Tongue (tissue), 2 donors: Measurements from ENCODE around the gene PTPN12. TPM values are rescaled to one million over a fixed set of nuclear protein-coding genes. Genes with fewer than 3 reads are reported as not detected.
"Not testable (repeated sequence)": the region's sequence is repeated elsewhere in the genome, so short reads cannot be mapped to it uniquely, and the experiment has no call there.

ENCODE experiments used
- DNase-seq: peaks from one replicate; pipeline ENCODE4 v3.0.0-alpha.2; 2015
- total RNA-seq: library from RNA; depleted of rRNA; stranded (reverse); fragments of >200 nt; gene quantifications from one replicate; pipeline ENCODE4 v1.2.3, GENCODE V29; 2014

The PTPN12 gene
- total RNA-seq = 78.8 TPM

DNA sequence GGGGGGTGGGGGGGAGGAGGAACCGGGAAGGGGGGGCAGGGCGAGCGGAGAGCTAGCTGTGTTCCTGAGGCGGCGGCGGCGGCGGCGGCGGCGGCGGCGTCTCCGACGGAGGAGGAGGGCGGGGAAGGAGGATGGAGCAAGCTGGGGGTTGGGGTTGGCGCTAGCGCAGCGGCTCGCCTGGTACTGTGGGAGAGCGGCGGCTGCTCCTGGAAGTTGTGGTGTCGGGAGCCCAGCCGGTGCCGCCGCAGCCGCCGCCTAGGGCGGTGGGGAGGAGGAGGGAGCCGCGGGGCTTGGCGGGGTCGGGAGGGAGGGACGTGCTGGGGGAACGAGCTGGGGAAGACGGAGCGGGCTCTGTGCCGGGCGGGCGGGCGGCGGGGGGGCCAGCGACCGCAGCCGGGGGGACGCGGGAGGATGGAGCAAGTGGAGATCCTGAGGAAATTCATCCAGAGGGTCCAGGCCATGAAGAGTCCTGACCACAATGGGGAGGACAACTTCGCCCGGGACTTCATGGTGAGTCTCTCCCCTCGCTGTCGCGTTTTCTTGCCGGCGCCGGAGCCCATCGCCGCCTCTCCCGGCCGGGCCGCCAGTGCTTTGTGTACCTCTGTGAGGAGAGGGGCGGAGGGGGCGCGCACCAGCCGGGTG lies at the start of gene PTPN12:
TSS of gene PTPN12 (plus strand) at position 160 of the 642 bp plus-strand sequence. CDS start at position 412, 252 bp downstream.
- DNase-seq = no peak

DNA sequence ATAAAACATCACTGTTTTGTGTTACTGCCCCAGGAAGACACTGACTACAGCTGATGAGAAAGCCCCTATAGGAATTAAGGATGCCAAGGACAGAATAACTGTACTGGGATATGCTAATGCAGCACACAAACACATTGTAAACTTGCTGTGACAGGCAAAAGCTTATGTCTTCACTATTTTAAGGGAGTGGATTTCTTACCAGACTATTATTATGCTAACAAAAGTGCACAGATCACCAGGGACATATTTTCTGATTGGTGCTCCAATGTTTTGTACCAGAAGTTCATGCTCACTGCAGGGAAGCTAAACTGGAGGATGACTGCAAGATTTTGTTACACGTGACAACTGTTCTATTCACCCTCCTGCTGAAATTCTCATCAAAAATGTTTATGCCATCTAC lies 48.1 kb upstream of the PTPN12 start:
- DNase-seq = no peak

DNA sequence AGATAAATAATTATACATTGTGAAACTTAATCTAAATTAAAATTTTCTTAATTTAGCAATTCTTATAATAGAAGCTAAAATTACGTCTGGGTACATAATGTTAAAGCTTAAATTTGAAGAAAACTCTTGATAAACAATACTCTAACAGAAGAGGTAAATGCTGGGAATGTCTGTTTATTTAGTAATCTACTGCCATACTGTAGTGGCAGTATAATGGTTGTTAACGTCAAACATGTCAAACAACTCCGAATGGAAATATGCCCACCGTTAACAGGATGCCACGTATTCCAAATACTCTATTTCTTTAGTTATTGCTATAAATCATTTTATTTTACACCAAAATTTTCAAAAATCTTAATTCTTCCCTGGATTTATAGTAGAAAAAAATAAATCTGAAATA lies 40.0 kb upstream of the PTPN12 start:
- DNase-seq = no peak

DNA sequence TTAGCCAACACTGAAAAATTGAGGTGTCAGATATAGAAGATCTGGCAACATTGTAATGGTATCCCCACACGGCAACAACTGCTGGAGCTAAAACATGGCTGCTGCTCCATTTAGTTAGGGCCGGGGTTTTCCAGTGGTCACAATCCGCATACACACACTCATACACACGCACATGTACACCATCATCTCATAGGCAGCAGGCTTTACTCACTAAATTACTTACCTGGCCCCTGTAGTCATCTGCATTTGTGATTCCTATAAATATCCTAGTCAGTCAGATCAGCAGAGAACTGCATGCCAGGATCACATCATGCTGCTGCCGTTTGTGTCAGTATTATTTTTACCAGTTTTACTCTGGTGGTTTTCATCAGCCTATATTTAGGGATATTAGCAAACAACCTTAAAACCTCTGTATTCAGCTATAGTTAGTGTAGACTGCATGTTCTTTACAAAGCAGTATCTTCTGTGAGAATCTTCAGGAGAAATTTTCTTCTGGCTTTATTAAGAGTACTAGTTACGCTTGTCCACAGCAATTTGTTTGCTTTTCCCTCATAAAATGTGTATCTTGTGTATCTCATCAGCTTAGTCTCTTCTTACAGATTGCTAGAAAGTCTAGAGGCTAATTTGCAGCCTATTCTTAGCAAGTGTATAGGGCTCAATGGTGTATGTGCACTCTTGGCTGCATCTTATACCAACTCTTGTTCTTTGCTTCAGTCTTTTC lies 38.3 kb upstream of the PTPN12 start:
- no peak for DNase-seq

DNA sequence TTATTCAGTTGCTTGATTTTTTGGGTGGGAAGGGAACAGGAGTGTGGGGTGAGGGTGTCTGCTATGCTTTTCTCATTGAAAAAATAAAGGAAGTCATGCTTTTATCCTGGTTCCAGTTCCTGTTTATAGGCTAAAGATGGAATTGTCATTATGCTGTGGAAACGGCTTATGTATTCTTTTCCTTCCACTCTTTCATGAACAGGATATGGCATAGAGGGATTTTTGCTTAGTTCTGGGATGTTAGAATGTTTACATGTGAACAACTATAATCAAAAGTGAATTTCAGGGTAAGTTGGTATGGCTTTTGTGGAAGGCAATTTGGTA lies 35.9 kb upstream of the PTPN12 start:
- no peak for DNase-seq

DNA sequence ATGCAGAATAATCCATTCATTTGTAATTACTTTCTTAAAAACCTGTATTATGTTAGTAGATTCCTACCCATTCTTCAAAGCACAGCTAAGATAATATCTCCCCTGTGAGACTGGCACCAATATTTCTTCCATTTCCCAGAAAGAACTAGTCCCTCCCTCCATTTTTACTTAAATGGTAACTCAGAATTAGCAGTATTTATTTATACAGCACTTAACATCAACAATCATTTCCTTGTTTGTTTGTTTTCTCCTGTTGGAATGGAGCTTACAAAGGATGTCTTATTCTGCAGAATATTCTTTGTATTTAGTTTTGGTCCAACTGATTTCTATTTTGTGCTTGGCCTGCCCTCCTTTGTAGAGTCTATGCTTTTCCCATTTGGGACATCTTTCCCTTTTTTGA lies 32.1 kb upstream of the PTPN12 start:
- DNase-seq = no peak

DNA sequence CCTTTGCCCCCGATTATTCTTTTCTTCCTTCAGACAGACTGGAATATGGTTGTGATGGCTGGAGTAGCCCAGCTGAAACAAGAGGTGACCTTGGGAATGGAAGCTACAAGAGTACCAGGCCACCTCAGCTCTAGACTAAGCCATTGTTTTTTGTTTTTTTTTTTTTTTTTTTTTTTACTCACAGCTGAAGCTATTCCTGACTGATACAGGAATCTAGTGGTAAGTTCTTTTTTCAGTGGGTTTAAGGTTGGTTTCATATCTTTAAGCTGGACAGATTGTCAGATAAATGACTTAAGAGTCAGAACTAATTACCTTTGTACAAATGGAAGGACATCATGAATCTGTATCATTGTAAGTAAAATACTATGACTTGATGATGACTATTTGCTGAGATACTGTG lies 30.2 kb upstream of the PTPN12 start:
- DNase-seq = no peak

DNA sequence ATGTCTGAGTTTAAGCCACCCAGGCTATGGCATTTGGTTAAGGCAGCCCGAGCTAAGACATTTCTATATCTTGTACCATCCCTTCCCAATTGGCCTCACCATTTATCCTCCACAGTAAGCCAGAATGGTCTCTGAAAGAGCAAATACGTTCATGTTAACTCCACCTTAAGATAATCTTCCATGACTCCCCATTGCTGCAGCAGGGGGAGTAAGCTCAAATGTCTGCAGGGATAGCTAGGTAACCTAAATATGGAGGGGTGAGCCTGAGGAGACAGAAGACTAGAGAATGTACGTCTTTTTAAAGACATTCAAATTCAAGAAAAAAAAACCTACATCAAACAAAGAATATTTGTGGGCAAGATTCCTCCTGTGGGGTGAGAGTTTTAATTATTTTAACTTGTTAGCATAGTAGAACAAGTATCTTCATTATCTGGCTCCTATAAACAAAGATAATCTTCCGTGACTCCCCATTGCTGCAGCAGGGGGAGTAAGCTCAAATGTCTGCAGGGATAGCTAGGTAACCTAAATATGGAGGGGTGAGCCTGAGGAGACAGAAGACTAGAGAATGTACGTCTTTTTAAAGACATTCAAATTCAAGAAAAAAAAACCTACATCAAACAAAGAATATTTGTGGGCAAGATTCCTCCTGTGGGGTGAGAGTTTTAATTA lies 24.0 kb upstream of the PTPN12 start:
- DNase-seq = not testable (repeated sequence)

DNA sequence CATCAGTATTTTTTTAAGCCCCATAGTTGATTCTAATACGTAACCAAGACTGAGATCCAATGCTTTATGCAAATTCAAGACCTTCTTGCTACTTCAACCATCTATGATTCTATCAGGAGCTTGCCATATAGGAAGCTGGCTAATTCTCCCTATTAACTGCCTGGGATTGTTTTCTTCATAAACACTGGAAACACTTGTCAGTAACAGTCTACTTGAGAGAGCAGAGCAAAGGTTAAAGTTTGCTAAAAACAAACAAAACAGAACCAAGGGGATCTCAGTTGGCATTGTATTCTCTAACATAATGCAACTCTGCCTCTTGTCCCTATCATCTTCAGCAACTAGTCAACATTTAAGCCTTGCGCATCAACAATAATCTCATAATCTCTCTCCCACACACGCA lies 21.0 kb upstream of the PTPN12 start:
- DNase-seq = no peak

DNA sequence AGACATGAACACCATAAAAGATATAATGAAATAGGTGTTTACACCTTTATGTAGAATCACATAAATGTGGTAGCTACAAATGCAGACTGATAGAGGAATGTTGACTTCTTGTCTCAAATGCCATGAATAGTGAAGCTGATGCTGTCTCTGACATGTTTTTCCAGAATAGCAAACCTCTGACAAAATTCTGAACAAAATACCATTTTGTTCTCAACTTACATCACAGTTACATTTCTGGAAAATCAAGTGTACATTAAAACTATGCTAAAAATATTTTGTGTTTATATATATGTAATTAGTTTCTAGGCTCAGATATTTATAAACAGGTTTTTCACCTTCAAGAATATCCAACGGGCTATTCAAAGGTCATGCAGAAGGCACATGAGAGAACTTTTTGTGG lies 16.8 kb upstream of the PTPN12 start:
- no peak for DNase-seq

DNA sequence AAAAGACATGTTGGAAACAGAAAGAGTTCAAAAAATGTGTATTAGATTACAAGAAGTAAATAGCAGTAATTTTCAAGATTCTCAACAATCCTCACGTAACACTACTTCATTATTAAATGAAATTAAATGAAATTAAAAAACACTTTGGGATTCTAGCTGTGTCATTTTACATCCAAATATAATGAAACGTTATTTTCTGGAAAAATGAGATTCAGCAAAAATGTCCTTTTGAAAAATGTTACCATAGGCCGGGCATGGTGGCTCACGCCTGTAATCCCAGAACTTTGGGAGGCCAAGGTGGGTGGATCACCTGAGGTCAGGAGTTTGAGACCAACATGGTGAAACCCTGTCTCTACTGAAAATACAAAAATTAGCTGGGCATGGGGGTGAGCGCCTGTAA lies 15.6 kb upstream of the PTPN12 start:
- DNase-seq = not testable (repeated sequence)

DNA sequence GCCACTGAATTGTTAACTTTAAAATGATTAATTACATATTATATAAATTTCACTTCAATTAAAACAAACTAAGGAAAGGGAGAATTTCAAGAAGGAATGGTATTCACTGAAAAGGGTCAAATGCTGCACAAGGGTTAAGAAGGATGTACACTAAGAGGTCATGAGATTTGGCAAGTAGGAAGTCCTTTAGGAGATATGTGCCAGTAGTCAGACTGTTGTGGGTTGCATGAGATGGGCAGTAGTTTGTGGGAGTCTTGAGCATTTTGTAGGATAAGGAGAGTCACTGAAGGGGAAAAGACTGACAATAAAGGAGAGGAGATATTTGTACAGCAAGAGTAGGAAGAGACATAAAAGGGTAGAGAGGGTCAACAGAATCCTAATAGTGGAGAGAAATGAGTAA lies 12.4 kb upstream of the PTPN12 start:
- no peak for DNase-seq

DNA sequence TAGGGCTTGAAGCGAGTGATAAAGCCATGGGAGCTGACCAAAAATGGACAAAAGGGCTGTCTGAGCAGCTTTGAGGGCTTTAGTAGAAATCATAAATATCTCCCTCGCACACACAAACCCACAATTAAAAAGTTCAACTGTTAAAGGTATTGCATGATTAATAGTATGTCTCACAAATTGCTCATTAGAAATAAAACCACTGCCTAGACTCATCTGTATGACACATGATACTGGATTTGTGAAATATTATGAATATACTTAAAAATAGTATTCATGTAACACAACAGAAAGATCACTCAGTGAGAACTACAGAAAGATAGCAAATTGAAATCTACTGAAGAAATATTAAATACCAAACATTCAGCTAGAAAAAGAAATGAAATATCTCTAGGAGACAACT lies 11.9 kb upstream of the PTPN12 start:
- DNase-seq = no peak

DNA sequence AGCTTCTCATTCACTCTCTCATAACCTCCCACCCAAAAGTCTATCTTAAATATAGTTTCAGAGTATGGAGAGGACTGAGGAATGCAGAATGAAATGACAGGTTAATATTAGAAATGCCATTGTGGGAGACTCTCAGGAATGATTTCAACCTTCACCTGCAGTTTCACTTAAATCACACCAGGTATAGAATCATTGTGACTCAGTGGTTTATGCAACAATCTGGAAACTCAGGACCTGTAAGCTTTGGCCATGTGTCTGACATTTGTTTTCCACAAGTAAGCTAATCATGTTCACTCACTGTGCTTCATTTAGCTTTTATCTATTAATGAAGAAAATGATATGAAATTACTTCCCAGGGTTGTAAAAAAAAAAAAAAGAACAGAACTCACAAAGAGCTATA lies 8.7 kb upstream of the PTPN12 start:
- DNase-seq = no peak

DNA sequence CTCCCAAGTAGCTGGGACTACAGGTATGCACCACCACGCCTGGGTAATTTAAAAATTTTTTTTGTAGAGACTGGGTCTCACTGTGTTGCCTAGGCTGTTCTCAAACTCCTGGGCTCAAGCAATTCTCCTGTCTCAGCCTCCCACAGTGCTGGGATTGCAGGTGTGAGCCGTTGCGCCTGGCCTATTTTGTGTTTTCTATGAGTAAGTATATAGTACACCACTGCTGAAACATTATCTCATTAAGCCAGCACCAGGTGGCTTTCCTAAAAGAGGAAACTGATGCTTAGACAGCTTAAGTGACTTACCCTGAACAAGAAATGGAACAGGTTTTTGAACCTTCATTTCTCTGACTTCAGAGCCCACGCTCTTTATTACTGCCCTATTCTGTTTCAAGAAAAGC lies 7.8 kb upstream of the PTPN12 start:
- no peak for DNase-seq

DNA sequence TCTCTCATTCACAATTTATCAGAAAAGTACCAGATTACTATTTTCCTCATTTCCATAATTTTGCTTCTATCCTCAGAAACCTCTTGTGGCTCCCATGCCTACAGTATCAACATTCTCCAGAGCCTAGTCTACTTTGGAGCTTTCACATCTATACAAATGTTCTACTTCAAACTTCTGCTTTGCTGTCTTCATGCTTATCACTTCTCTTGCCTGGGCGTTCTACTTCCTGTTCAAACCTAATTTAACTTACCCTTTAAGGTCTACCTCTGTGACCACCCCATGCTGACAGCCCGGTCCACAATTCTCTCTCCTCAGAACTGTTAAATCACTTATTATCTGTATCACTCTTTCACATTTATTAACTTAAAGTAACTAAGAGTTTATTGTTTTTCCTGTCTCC lies 6.1 kb upstream of the PTPN12 start:
- DNase-seq = no peak

DNA sequence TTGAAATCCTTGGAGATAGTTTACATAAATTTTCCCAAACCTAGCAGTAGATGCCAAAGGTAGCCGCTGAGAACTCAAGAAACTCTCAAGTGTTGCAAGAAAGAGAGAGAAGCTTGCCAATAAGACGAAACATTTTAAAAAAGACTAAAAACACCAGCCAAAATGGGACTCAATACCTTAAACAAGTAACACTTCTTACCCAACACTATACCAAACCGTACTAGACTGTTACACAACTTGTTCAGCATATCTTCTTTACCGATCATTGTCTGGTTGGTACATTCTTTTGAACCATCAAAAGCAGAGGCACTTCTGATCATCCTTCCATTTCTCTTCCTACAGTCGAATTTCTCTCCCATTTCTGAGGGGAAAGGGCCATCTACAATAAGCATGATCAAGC lies 4.8 kb upstream of the PTPN12 start:
- no peak for DNase-seq

DNA sequence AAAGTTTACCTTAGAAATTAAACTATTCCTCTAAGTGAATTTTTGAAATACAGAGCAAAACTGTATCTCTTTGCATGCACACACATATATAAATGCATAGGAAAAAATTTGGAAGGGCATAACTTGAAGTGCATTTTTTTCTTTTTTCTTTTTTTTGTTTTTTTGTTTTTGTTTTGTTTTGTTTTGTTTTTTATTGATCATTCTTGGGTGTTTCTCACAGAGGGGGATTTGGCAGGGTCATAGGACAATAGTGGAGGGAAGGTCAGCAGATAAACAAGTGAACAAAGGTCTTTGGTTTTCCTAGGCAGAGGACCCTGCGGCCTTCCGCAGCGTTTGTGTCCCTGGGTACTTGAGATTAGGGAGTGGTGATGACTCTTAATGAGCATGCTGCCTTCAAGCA lies 4.4 kb upstream of the PTPN12 start:
- not testable (repeated sequence) for DNase-seq

DNA sequence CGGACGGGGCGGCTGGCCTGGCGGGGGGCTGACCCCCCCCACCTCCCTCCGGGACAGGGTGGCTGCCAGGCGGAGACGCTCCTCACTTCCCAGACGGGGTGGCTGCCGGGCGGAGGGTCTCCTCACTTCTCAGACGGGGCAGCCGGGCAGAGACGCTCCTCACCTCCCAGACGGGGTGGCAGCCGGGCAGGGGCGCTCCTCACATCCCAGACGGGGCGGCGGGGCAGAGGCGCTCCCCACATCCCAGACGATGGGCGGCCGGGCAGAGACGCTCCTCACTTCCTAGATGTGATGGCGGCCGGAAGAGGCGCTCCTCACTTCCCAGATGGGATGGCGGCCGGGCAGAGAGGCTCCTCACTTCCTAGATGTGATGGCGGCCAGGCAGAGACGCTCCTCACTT lies 3.0 kb upstream of the PTPN12 start:
- DNase-seq = not testable (repeated sequence)

DNA sequence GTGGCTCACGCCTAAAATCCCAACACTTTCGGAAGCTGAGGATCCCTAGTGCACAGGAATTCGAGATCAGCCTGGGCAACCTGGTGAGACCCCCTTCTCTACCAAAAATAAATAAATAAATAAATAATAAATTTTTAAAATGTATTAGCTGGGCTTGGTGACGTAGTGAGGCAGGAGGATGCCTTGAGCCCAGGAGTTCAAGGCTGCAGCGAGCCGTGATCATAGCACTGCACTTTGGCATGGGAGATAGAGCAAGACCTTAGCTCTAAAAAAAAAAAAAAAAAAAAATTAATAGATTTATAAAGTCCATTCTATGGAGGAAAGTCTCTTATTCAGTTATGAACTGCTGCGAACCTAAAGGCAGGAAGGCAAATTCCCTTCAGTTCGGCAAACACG lies 1.1 kb upstream of the PTPN12 start:
- no peak for DNase-seq

DNA sequence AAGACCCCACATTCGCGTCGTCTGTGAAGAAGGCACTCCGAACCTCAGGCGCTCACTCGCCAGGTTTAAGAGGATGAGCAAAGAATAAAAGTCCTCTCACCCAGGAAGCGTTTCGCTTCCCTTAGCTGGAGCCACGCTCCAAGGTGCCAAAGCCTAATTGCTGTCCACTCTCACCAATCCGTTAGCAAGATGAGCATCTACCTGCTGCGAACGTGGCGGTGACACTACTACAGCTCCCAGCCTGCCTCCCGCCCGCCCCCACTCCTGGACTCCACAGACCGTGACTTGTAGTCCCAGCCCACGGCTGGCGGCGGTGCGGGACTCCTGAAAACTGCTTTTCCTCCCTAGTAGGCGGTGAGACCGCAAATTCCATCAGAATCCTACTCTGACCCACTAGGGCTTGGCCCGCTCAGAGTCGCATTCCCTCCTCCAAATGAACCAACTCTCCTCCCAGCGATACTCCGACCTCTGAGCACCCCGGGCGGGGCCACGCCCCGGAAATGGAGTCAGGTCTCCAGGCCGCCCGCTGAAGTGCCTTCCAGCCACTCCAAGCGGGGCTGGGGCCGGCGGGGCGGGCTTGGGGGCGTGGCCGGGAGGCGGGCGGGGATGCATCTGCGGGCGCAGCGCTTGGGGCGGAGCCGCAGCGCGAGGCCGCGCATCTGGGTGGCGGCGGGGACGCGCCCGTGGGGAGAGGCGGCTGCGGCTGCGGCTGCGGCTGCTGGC lies 521 bp upstream of the PTPN12 start:
- peak; percentile 98 for DNase-seq

DNA sequence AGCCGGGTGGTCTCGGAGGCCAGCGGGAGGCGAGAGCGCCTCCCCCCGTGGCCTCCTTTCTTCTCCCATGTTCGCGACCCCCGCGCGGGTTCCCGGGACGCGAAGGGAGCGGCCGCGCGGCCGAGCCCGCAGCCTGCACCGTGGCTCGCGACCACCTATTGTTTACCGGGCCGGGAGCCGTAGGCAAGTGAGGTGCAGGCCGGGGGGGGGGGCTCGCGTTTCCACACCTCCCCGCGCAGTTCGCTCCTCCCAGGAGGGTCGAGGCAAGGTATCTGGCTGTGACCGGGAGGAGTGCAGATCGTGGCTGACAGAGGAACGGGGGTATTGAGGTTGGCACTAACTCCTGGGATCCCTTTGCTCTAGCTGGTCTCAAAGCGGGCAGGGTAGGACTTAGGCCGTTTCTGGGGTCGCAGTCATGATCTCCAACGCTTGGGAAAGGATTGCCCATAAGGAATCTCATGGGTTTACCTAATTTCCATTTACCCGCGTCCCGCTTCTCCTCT lies 734 bp downstream of the PTPN12 start:
- DNase-seq = peak; percentile 55
